ENCODE measurements around the gene SPOP. TPM values are rescaled to one million over a fixed set of nuclear protein-coding genes. Genes with fewer than 3 reads are reported as not detected.
"Not testable (repeated sequence)": the region's sequence is repeated elsewhere in the genome, so short reads cannot be mapped to it uniquely, and the experiment has no call there.

Gene SPOP
- total RNA-seq, 1 donor from 2014 or later, result 68.3 TPM

DNA sequence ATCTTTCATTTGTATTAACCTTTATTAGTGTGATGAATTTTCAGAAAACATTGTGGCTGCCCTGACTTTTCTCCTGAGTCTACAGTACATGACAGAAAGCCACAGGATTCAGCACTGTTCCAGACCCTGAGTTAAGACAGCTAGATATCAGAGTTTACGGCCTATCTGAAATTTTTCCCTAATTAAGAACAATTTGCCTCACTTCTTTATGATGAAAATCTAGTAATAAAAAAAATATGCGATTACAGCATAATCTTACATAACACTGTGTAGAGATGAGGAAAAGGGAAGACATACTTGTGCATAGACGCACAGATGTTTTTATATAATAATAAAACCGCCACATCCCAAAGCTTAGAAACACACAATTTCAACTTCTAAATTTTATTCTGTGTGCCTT is 7.3 kb downstream of the SPOP start:
- intact Hi-C loops (cut with DNase I), result no loop called here

DNA sequence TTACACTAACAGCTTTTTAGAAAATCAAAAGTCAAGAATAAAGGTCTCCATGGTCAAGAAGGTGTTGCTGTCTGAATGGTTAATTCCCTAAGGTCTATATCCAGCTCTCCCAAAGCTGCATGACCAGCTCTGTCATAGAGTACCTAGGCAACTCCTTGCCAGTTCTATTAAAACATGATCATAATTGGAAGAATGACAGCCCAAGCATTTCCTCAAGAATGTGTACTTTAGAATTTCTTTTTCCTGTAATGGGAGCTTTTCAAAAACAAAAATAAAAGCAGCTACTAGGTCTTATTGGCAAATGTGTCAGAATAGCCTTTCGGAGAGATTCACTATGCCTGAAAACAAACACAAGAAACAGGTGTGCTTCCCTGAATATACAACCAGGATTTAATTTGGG is 7.9 kb downstream of the SPOP start:
- DNase-seq (ENCODE audit: low spot score), result no peak
- intact Hi-C loops (cut with DNase I), result no loop called here

More for the DNA sequence above, 7.3 kb downstream of the SPOP start:
- no peak for DNase-seq (ENCODE audit: low spot score)

GRCh38 chr17:49667854-49668253 is 10.0 kb downstream of the SPOP start:
- intact Hi-C loops (cut with DNase I), result no loop called here
- DNase-seq (ENCODE audit: low spot score), result no peak

DNA sequence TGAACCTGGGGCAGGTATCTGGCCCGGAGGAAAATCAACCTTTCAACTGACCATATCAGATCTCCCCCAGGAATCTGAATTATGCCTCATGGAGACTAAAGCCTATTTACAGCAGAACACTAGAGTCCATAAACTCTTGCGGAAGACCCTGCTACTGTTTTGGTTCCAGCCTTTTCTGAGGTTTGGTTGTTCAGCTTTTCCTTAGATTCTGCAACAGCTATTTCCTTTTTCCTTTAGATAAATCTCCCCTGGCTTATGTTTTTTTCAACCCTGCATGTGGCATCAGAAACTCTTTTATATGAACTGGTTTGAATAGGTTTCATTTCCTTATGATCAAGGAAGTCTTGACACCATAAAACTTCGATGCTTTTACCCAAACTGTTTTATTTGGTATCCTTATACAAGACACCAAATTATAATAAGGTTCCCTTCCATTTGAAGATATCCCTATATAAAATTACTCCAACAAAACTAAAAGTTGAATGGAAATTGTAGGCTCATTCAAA is 13.1 kb downstream of the SPOP start:
- DNase-seq (ENCODE audit: low spot score), result no peak
- intact Hi-C loops (cut with DNase I), result no loop called here

GRCh38 chr17:49659661-49660382 is 18.1 kb downstream of the SPOP start:
- no peak for DNase-seq (ENCODE audit: low spot score)
- intact Hi-C loops (cut with DNase I), result no loop called here

- DNase-seq (ENCODE audit: low spot score), result no peak
- intact Hi-C loops (cut with DNase I), result no loop called here
Measured at GRCh38 chr17:49656247-49656646, 21.6 kb downstream of the SPOP start.

- intact Hi-C loops (cut with DNase I), result no loop called here
- no peak for DNase-seq (ENCODE audit: low spot score)
Measured at GRCh38 chr17:49647256-49647585, 30.7 kb downstream of the SPOP start.

DNA sequence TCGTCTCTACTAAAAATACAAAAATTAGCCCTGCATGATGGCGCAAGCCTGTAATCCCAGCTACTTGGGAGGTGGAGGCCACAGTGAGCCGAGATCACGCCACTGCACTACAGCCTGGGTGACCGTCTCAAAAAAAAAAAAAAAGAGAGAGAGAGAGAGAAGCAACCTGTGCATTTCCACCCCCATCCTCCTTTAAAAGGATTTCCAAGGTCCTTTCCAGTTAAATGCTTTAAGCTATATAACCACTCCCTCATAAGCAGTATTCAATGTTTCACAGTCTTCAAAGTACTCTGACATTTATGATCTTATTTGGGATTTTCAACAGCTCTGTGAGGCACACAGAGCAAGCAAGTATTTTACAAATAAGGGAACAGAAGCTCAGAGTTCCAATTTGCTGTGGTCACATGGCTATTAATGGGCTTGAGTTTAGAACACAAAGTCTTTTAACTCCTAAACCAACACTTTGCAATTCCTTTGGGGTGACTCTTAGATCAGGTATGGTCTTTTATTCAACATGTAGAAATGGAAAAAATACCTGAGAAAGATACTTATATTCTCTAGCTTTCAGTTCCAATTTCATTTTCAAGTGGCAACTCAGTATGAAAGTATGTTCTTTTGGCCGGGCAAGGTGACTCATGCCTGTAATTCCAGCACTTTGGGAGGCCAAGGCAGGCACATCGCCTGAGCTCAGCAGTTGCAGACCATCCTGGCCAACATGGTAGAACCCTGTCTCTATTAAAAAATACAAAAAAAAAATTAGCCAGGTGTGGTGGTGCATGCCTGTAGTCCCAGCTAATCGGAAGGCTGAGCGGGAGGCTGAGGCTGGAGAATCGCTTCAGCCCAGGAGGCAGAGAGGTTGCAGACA is 31.3 kb downstream of the SPOP start:
- intact Hi-C loops (cut with DNase I), result no loop called here
- DNase-seq (ENCODE audit: low spot score), result no peak

- intact Hi-C loops (cut with DNase I); DNase-seq (ENCODE audit: low spot score): not testable (repeated sequence)
Measured at GRCh38 chr17:49646056-49646390, 31.9 kb downstream of the SPOP start.

GRCh38 chr17:49645654-49646053 is 32.2 kb downstream of the SPOP start:
- intact Hi-C loops (cut with DNase I), result no loop called here
- no peak for DNase-seq (ENCODE audit: low spot score)

DNA sequence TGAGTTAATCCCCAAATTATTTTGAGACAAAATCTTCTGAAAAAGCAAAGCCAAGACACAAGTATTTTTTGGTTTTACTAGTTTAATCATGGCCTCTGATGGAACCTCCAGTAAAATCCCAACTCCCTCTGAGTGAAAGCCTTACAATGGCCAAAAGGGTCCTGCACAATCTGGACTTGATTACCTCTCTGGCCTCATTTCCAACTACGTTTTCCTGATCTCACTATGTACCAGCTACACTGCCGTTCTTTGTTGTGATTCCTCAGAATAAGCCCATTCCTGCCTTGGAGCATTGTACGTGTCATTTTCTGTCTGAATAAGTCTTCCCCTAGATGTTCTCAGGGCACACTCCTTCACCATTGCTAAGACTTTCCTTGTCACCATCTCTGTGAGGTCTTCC is 37.3 kb downstream of the SPOP start:
- intact Hi-C loops (cut with DNase I), result no loop called here
- no peak for DNase-seq (ENCODE audit: low spot score)

- DNase-seq (ENCODE audit: low spot score), result no peak
- intact Hi-C loops (cut with DNase I), result loop anchor here (5.0 kb wide), 1 partner anchor 38 kb away; the partner anchor contains the start of gene SPOP
Measured at GRCh38 chr17:49638818-49639217, 39.1 kb downstream of the SPOP start.

- intact Hi-C loops (cut with DNase I), result loop anchor here (5.0 kb wide), 1 partner anchor 40 kb away; the partner anchor contains the start of gene SPOP
- no peak for DNase-seq (ENCODE audit: low spot score)
Measured at GRCh38 chr17:49637739-49638138, 40.2 kb downstream of the SPOP start.

- intact Hi-C loops (cut with DNase I), result loop anchor here (5.0 kb wide), 1 partner anchor 40 kb away; the partner anchor contains the start of gene SPOP
Measured at GRCh38 chr17:49637050-49637449, 40.8 kb downstream of the SPOP start.

DNA sequence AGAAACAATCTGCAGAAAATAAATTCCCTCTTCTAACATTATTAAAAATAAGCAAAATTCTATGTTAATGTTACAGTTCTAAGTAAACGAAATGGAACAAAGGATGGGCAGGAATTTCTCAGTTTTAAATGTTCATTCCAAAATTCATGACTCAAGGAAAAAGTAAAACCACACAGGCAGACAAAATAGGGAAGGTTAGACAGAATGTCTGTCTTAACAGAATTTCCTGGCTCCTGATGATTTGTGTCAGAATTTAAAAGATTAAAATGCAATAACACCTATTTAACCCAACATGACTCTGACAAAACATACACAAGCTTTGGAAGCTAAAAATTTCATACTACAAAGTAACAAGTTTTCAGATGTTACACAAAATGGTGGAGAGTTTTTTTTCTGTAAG is 42.8 kb downstream of the SPOP start:
- no peak for DNase-seq (ENCODE audit: low spot score)
- intact Hi-C loops (cut with DNase I), result loop anchor here (5.0 kb wide), 1 partner anchor 42 kb away; the partner anchor contains the start of gene SPOP

More at GRCh38 chr17:49637050-49637449, 40.8 kb downstream of the SPOP start:
- DNase-seq (ENCODE audit: low spot score), result no peak

DNA sequence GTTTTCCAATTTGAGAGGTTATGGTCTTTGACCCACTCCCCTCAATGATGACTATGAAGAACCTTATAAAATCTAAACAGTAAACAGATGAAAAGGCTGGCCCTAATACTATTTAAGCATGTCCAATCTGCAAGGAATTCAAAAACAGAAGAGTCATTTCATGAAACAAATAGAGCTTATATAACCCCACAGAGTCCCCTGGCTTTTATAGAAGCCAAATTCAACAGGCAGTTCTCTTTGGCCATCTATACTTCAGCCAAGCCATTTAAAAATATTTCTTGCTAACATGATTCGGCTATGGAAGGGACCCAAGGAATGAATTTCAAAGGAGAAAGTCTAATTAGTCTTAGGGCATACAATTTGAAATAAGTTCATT is 43.4 kb downstream of the SPOP start:
- intact Hi-C loops (cut with DNase I), result loop anchor here (5.0 kb wide), 1 partner anchor 58 kb away; no protein-coding TSS in a partner anchor

GRCh38 chr17:49633762-49634484 is 44.0 kb downstream of the SPOP start:
- no peak for DNase-seq (ENCODE audit: low spot score)
- intact Hi-C loops (cut with DNase I), result loop anchor here (5.0 kb wide), 1 partner anchor 58 kb away; no protein-coding TSS in a partner anchor

More for the DNA sequence above, 43.4 kb downstream of the SPOP start:
- no peak for DNase-seq (ENCODE audit: low spot score)

GRCh38 chr17:49633250-49633649 is 44.6 kb downstream of the SPOP start:
- no peak for DNase-seq (ENCODE audit: low spot score)
- intact Hi-C loops (cut with DNase I), result loop anchor here (5.0 kb wide), 1 partner anchor 59 kb away; no protein-coding TSS in a partner anchor

DNA sequence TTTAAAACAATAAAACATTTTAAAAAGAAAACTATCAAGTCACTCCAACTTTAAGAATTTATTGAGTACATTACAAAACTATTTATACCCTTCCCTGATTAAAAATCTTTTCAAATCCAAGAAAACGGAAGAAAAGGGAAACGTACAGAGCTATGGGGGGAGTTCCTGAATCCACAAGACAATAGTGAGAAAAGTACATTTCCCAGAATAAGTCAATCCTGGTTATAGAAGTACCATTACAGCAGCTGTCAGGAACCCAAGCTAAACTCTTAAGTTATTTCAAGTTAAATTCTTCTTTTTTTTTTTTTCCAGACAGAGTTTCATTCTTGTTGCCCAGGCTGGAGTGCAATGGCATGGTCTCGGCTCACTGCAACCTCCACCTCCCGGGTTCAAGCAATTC is 45.7 kb downstream of the SPOP start:
- intact Hi-C loops (cut with DNase I), result loop anchor here (5.0 kb wide), 1 partner anchor 60 kb away; no protein-coding TSS in a partner anchor
- DNase-seq (ENCODE audit: low spot score), result no peak

GRCh38 chr17:49631496-49631895 is 46.4 kb downstream of the SPOP start:
- no peak for DNase-seq (ENCODE audit: low spot score)
- intact Hi-C loops (cut with DNase I), result loop anchor here (5.0 kb wide), 1 partner anchor 61 kb away; no protein-coding TSS in a partner anchor

Measured in cardiac septum (tissue), 1 donor.